IMR-90 (cell line): ENCODE measurements around the gene GLTPD2. TPM values are rescaled to one million over a fixed set of nuclear protein-coding genes. Genes with fewer than 3 reads are reported as not detected.
A peak's percentile ranks its signal among the peaks of the same experiment; 100 is the strongest.

Source experiments
- ATAC-seq: fragments of 200-7000 bp; cut with Tn5 transposase; 2 replicates; pipeline ENCODE4 v1.9.1; 2020; ENCODE audit warnings: low read depth, mild to moderate bottlenecking, moderate library complexity
- BruUV-seq: library from RNA; stranded (reverse); fragments of 400-500 nt; replicated peaks from 2 replicates; lab custom pipeline; 2021; lab: Mats Ljungman, UMichigan
- CTCF ChIA-PET: fragments of 300-600 bp; formaldehyde crosslinking; extraction: SDS; loops from one replicate; lab custom pipeline; 2021; ENCODE audit warnings: antibody characterized with exemption; lab: Yijun Ruan, JAX
- POLR2A ChIA-PET: fragments of 300-600 bp; sonication (Branson Sonifier 250); formaldehyde crosslinking; loops from one replicate; lab custom pipeline; 2022; ENCODE audit warnings: antibody characterized with exemption; ENCODE audit not compliant: unreplicated experiment; lab: Charles Lee
- DNase-seq: peaks from one replicate; pipeline ENCODE4 v3.0.0; 2013
- H2AFZ ChIP-seq: replicated peaks from 2 replicates; pipeline ENCODE3; 2013; ENCODE audit warnings: low read length, mild to moderate bottlenecking; ENCODE audit not compliant: poor library complexity
- H2AK5ac ChIP-seq: 2 replicates; pipeline ENCODE4 v1.6.1; 2013; ENCODE audit warnings: low read depth, low read length, inconsistent platforms
- H2AK9ac ChIP-seq: replicated peaks from 2 replicates; pipeline ENCODE3; 2013; ENCODE audit warnings: mild to moderate bottlenecking, low read depth, low read length, moderate library complexity; ENCODE audit not compliant: poor library complexity
- H2BK120ac ChIP-seq: 2 replicates; pipeline ENCODE4 v1.6.1; 2013; ENCODE audit warnings: low read depth, low read length, inconsistent platforms
- H2BK15ac ChIP-seq: 3 replicates; pipeline ENCODE4 v1.6.1; 2013; ENCODE audit warnings: low read depth, low read length, inconsistent platforms
- H2BK20ac ChIP-seq: 2 replicates; pipeline ENCODE4 v1.6.1; 2013; ENCODE audit warnings: low read depth, mild to moderate bottlenecking, inconsistent platforms, low read length, moderate library complexity
- H2BK5ac ChIP-seq: 2 replicates; pipeline ENCODE4 v1.6.1; 2013; ENCODE audit warnings: mild to moderate bottlenecking, low read depth, low read length, inconsistent platforms; ENCODE audit not compliant: poor library complexity, severe bottlenecking
- H3K14ac ChIP-seq: replicated peaks from 2 replicates; pipeline ENCODE4 v1.6.1; 2013; ENCODE audit warnings: low read depth, low read length, inconsistent platforms
- H3K18ac ChIP-seq: 2 replicates; pipeline ENCODE4 v1.6.1; 2013; ENCODE audit warnings: low read depth, low read length, control low read depth
- H3K23ac ChIP-seq: 2 replicates; pipeline ENCODE4 v1.6.1; 2013; ENCODE audit warnings: low read depth, low read length, inconsistent platforms
- H3K27ac ChIP-seq: 2 replicates; pipeline ENCODE4 v1.5.1; 2013; ENCODE audit warnings: mild to moderate bottlenecking, control low read depth, low read length; ENCODE audit not compliant: insufficient read depth
- H3K27me3 ChIP-seq: 2 replicates; pipeline ENCODE4 v1.6.1; 2013; ENCODE audit warnings: low read length; ENCODE audit not compliant: control insufficient read depth, insufficient read depth
- H3K36me3 ChIP-seq: 2 replicates; pipeline ENCODE4 v1.6.1; 2013; ENCODE audit warnings: low read length, mixed read lengths; ENCODE audit not compliant: control insufficient read depth, insufficient read depth
- H3K4ac ChIP-seq: 2 replicates; pipeline ENCODE4 v1.6.1; 2013; ENCODE audit warnings: low read depth, low read length, inconsistent platforms
- H3K4me1 ChIP-seq: 2 replicates; pipeline ENCODE4 v1.6.1; 2013; ENCODE audit warnings: low read length, mixed read lengths; ENCODE audit not compliant: control insufficient read depth, insufficient read depth
- H3K4me2 ChIP-seq: 2 replicates; pipeline ENCODE4 v1.6.1; 2013; ENCODE audit warnings: low read depth, mild to moderate bottlenecking, control low read depth, low read length, moderate library complexity
- H3K4me3 ChIP-seq: 2 replicates; pipeline ENCODE4 v1.5.1; 2013; ENCODE audit warnings: low read depth, mild to moderate bottlenecking, control low read depth, low read length, moderate library complexity; ENCODE audit not compliant: insufficient read depth
- H3K56ac ChIP-seq: 2 replicates; pipeline ENCODE4 v1.6.1; 2013; ENCODE audit warnings: low read length, inconsistent platforms; ENCODE audit not compliant: insufficient read depth; ENCODE audit errors: extremely low read depth
- H3K79me1 ChIP-seq, 2 experiments: 2 replicates each; pipeline ENCODE4 v1.6.1; 2013; ENCODE audit warnings: low read length in 2 of 2, inconsistent platforms in 1 of 2, low read depth in 1 of 2
- H3K9ac ChIP-seq: 2 replicates; pipeline ENCODE4 v1.6.1; 2013; ENCODE audit warnings: low read depth, low read length, control low read depth
- H3K9me1 ChIP-seq: 2 replicates; pipeline ENCODE4 v1.6.1; 2013; ENCODE audit warnings: low read length, inconsistent platforms; ENCODE audit not compliant: insufficient read depth
- H3K9me3 ChIP-seq: 2 replicates; pipeline ENCODE4 v1.6.1; 2013; ENCODE audit warnings: low read length; ENCODE audit not compliant: control insufficient read depth, insufficient read depth
- H4K20me1 ChIP-seq: 2 replicates; pipeline ENCODE4 v1.6.1; 2013; ENCODE audit warnings: low read length, inconsistent platforms; ENCODE audit not compliant: insufficient read depth
- H4K5ac ChIP-seq: 2 replicates; pipeline ENCODE4 v1.6.1; 2013; ENCODE audit warnings: mild to moderate bottlenecking, low read depth, low read length, control low read depth
- H4K8ac ChIP-seq, 2 experiments: 2 replicates each; pipeline ENCODE4 v1.6.1; 2013; ENCODE audit warnings: low read depth in 2 of 2, low read length in 2 of 2, control low read depth in 1 of 2, inconsistent platforms in 1 of 2
- H4K91ac ChIP-seq: 2 replicates; pipeline ENCODE4 v1.6.1; 2013; ENCODE audit warnings: low read depth, low read length, inconsistent platforms; ENCODE audit not compliant: insufficient read depth
- CEBPB ChIP-seq: IDR thresholded peaks from 2 replicates; pipeline ENCODE4 v1.6.1; 2012; ENCODE audit warnings: low read depth, low read length, improper control_type of control experiment
- FOS ChIP-seq: fragments of 150-350 bp; IDR thresholded peaks from 2 replicates; pipeline ENCODE4 v1.6.1; 2016; ENCODE audit warnings: low read depth, low read length
- MAZ ChIP-seq: IDR thresholded peaks from 2 replicates; pipeline ENCODE4 v1.6.1; 2012; ENCODE audit warnings: low read depth, mild to moderate bottlenecking, low read length, improper control_type of control experiment, moderate library complexity, borderline replicate concordance
- MXI1 ChIP-seq: IDR thresholded peaks from 2 replicates; pipeline ENCODE4 v1.6.1; 2012; ENCODE audit warnings: low read depth, mild to moderate bottlenecking, low read length, moderate library complexity, borderline replicate concordance
- NFE2L2 ChIP-seq: fragments of 150-350 bp; IDR thresholded peaks from 2 replicates; pipeline ENCODE4 v1.6.1; 2016; ENCODE audit warnings: low read depth, mild to moderate bottlenecking, low read length
- POLR2A ChIP-seq: IDR thresholded peaks from 2 replicates; pipeline ENCODE4 v1.6.1; 2012; ENCODE audit warnings: mild to moderate bottlenecking, low read depth, low read length
- RAD21 ChIP-seq: IDR thresholded peaks from 2 replicates; pipeline ENCODE4 v1.6.1; 2012; ENCODE audit warnings: low read length, improper control_type of control experiment
- RFX5 ChIP-seq: IDR thresholded peaks from 2 replicates; pipeline ENCODE4 v1.8.0; 2012; ENCODE audit warnings: low read depth, mild to moderate bottlenecking, low read length, moderate library complexity
- SMC3 ChIP-seq: fragments of 150-350 bp; IDR thresholded peaks from 2 replicates; pipeline ENCODE4 v1.6.1; 2016; ENCODE audit warnings: low read depth, mild to moderate bottlenecking, antibody characterized with exemption, low read length, moderate library complexity
- WGBS, 2 experiments: methylation state at CpG; one replicate each; pipeline versions ENCODE4 v1.1.5 to v1.1.7; 2013; ENCODE audit warnings: missing lambda C conversion rate in 2 of 2; ENCODE audit not compliant: insufficient read length in 1 of 2; ENCODE audit errors: extremely low coverage in 2 of 2; 5-methylcytosine and 5-hydroxymethylcytosine counted together
- dilution Hi-C: fragments of 300-500 bp; cut with HindIII; formaldehyde crosslinking; loops from one replicate; pipeline ENCODE4 v1.14.3; 2018; ENCODE audit warnings: low sequenced_read_pairs; ENCODE audit not compliant: unreplicated experiment
- in situ Hi-C: fragments of 300-500 bp; cut with MboI; formaldehyde crosslinking; loops from 3 replicates; pipeline ENCODE4 v1.14.3; 2019; ENCODE audit warnings: low sequenced_read_pairs, inconsistent platforms, mixed read lengths
- intact Hi-C: fragments of 100-400 bp; cut with micrococcal nuclease; formaldehyde crosslinking; loops from 2 replicates; pipeline ENCODE4 v1.10.0; 2022
- polyA plus RNA-seq, 3 experiments: library from polyadenylated mRNA; depleted of rRNA; stranded (reverse); fragments of >200 nt; gene quantifications; 2 replicates each; pipeline ENCODE4 v1.2.3, GENCODE V29; 2012; ENCODE audit warnings: low replicate concordance in 1 of 3
- total RNA-seq: library from RNA; depleted of rRNA; stranded (reverse); fragments of >200 nt; gene quantifications from 2 replicates; pipeline ENCODE4 v1.2.3, GENCODE V29; 2012
- TF ChIP-seq, protein P1 (sequence below): fragments of 150-350 bp; IDR thresholded peaks from 2 replicates; pipeline ENCODE4 v1.6.1; 2016; ENCODE audit warnings: low read depth, mild to moderate bottlenecking, low read length, moderate library complexity, borderline replicate concordance
- TF ChIP-seq, protein P2 (sequence below): conservative IDR thresholded peaks from 2 replicates; pipeline ENCODE4 v1.5.1; 2012; ENCODE audit warnings: mild to moderate bottlenecking, low read depth, low read length, improper control_type of control experiment
- TF ChIP-seq, protein P3 (sequence below): fragments of 150-350 bp; IDR thresholded peaks from 2 replicates; pipeline ENCODE4 v1.6.1; 2017; ENCODE audit warnings: mild to moderate bottlenecking, antibody characterized with exemption, low read length, low read depth

GLTPD2 gene
- total and polyA plus RNA-seq, 2 of the 4 experiments (the other 2 are of a cell fraction), result not detected

DNA sequence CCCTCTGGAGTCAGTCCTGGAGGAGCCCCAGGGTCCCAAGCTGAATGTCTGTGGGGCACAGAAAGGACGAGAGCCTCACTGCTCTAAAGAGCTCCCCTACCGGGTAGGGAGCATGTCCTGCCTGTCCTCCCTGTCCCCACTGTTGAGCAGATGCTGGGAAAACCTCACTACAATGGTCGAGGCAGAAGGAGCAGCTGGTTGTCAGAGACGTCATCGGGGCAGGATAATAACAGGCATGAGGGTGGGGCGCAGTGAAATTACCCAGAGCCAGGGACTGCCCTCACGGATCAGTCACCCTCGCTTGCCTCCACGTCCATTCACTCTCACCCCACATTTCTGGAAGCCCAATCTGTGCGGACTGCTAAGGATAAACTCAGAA, 16.5 kb upstream of the GLTPD2 start:
- Histone ChIP-seq H4K20me1 (no peaks in the 10 kb centered on the region; the same call in 1 of the 2 replicates), H3K4me1 (no peaks in the 10 kb centered on the region), H4K8ac (no peak overlapping the region), H3K18ac (no peak overlapping the region), H3K79me1 (no peaks in the 10 kb centered on the region), H3K9ac (no peak overlapping the region), H3K4me3 (no peak overlapping the region), H2AFZ (peak overlapping the region; percentile 43), H2BK5ac (no peak overlapping the region), H3K23ac (no peak overlapping the region), H3K56ac (no peak overlapping the region), H3K9me1 (no peaks in the 10 kb centered on the region), H2AK9ac (peak overlapping the region; percentile 82), H4K91ac (no peak overlapping the region), H2BK120ac (no peak overlapping the region), H2BK20ac (no peak overlapping the region), H2AK5ac (no peak overlapping the region), H3K36me3 (no peaks in the 10 kb centered on the region), H3K9me3 (no peaks in the 10 kb centered on the region), H2BK15ac (no peak overlapping the region), H3K14ac (no peak overlapping the region), H3K4ac (no peak overlapping the region), H3K27me3 (peaks cover 31% of the 10 kb centered on the region), H3K27ac (no peak overlapping the region), H4K5ac (no peak overlapping the region), H3K4me2 (no peak overlapping the region)
- WGBS, 2 experiments, result no CpG with 5 or more reads among the region's 10 CpGs
- CTCF ChIA-PET, result no interaction called here
- POLR2A ChIA-PET, result no interaction called here
- ATAC-seq (no peak), DNase-seq (no peak)
- BruUV-seq, result no TSS peak
- in situ Hi-C loops, result no loop called here
- dilution Hi-C loops, result no loop called here
- TF ChIP-seq MAZ, result no peak
- TF ChIP-seq, protein P1, sequence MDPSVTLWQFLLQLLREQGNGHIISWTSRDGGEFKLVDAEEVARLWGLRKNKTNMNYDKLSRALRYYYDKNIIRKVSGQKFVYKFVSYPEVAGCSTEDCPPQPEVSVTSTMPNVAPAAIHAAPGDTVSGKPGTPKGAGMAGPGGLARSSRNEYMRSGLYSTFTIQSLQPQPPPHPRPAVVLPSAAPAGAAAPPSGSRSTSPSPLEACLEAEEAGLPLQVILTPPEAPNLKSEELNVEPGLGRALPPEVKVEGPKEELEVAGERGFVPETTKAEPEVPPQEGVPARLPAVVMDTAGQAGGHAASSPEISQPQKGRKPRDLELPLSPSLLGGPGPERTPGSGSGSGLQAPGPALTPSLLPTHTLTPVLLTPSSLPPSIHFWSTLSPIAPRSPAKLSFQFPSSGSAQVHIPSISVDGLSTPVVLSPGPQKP, result no peak
- TF ChIP-seq CEBPB, result no peak
- TF ChIP-seq FOS, result no peak
- TF ChIP-seq NFE2L2, result no peak
- no peak for TF ChIP-seq SMC3
- no peak for TF ChIP-seq RFX5
- no peak for TF ChIP-seq RAD21
- no peak for TF ChIP-seq MXI1
- TF ChIP-seq, protein P2, sequence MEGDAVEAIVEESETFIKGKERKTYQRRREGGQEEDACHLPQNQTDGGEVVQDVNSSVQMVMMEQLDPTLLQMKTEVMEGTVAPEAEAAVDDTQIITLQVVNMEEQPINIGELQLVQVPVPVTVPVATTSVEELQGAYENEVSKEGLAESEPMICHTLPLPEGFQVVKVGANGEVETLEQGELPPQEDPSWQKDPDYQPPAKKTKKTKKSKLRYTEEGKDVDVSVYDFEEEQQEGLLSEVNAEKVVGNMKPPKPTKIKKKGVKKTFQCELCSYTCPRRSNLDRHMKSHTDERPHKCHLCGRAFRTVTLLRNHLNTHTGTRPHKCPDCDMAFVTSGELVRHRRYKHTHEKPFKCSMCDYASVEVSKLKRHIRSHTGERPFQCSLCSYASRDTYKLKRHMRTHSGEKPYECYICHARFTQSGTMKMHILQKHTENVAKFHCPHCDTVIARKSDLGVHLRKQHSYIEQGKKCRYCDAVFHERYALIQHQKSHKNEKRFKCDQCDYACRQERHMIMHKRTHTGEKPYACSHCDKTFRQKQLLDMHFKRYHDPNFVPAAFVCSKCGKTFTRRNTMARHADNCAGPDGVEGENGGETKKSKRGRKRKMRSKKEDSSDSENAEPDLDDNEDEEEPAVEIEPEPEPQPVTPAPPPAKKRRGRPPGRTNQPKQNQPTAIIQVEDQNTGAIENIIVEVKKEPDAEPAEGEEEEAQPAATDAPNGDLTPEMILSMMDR, result no peak
- no peak for TF ChIP-seq POLR2A
- TF ChIP-seq, protein P3, sequence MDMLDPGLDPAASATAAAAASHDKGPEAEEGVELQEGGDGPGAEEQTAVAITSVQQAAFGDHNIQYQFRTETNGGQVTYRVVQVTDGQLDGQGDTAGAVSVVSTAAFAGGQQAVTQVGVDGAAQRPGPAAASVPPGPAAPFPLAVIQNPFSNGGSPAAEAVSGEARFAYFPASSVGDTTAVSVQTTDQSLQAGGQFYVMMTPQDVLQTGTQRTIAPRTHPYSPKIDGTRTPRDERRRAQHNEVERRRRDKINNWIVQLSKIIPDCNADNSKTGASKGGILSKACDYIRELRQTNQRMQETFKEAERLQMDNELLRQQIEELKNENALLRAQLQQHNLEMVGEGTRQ, result no peak
- intact Hi-C loops, result no loop called here
